Stimulated activated CD4-positive, alpha-beta T cell treated with anti-CD3 and anti-CD28 coated beads, Interleukin-4, amount 100 ng/mL, for 24 hours (primary cell): ENCODE data around the gene RFX1.

Source experiments
- DNase-seq: peaks from one replicate; pipeline ENCODE4 v3.0.0-alpha.2; 2020

Gene RFX1

GRCh38 chr19:13995878-13996765 is 10.0 kb downstream of the RFX1 start:
- no peak for DNase-seq

DNA sequence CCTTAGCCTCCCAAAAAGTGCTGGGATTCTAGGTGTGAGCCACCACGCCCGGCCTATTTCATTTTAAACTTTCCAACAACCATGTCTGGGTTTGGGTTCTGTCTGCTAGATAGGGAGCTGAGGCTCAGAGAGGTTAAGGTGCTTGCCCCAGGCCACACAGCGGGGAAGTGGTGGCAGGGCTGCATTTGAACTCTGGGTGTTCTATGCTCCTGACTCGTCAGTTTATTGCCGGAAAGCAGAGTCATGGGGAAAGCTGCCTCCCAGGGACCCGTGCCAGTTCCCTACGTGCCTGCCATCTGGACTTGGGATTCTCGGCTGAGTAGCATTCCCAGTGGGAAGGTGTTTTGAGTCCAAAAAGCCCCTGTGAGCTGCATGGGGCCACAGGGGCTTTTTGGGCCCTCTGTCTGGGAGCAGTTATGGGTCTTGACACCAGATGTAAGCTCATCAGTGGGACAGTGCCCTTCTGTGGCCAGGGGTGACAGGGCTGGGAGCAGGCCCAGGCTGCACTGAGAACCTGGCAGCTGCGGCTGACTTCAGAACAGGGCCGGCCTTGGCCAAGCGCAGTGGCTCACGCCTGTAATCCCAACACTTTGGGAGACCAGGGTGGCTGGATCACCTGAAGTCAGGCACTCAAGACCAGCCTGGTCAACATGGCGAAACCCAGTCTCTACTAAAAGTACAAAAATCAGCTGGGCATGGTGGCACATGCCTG is 10.9 kb downstream of the RFX1 start:
- no peak for DNase-seq

DNA sequence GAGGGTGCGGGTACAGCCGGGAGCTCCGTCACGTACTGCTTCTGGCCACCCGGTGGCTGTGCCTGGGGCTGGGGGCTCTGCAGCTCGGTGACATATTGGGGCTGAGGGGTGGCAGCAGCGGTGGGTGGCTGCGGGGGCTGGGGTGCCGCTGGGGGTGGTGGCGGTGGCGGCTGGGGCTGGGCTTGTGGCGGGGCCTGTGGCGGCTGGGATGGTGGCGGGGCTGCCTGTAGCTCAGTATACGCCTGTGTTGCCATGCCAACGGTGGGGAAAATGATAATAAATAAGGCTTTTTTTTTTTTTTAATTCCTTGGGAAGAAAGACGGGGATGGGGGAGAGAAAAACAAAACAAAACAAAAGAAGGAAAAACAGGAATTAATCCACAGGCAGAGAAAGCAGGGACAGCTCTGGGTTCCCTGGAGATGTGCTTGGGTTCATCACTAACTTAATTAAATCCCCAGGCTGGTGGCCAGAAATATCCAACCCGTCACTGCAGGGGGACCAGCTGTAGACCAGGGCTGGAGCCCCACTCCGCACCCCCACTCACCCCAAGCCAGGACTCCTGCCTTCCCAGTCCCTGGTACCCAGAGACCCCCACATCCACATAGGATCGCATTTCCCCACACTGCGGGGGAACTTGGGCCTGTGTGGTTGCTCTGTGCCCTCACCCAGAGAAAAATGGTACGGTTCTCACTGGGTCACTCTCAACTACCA is 12.4 kb downstream of the RFX1 start:
- no peak for DNase-seq

DNA sequence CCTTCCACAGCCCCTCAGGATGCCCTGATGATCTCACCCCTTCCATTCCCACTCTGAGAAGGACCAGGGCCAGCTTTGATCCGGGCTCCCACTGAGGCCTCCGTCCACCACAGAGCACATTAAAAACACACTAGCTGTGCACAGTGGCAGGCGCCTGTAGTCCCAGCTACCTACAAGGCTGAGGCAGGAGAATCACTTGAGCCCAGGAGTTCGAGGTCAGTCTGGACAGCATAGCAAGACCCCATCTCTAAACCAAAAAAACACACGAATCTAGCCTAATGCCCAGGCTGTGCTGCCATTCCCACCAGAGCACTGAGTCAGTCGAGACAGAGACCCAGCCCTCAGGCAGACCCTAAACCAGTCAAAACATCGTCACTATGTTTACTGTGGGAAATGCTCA is 14.1 kb downstream of the RFX1 start:
- no peak for DNase-seq

DNA sequence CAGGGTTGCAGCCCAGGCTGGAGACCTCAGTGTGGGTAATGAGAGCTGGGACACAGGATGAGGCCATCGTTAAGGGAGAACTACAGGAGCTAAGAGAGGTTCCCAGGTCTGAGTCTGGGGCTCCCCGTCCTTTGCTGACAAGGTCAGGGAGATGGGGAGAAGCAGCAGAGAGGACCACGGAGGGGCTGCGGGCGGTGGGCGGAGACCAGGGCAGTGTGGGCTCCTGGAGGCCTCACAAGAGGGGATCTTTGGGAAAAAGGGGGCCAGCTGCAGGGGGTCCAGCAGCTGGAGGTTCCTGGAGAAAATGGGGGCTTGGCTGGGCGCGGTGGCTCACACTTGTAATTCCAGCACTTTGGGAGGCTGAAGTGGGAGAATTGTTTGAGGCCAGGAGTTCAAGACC is 16.0 kb downstream of the RFX1 start:
- DNase-seq = no peak

DNA sequence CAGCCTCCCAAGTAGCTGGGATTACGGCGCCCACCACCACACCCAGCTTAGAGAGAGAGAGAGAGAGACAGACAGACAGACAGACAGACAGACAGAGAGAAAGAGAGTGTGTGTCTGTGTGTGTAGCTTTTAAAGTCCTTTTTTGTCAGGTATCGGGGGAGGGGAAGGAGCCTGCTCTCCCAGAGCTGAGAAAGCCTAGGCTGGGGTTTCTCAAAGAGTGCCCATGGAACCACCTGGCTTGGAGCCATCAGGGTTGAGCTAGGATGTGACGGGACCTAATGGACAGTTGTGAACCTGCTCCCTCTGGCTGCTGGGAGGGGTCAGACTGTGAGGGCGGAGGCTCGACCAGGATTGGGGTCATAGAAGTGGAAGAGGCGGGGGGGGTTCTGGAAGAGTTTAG is 16.6 kb downstream of the RFX1 start:
- DNase-seq = no peak

- no peak for DNase-seq
These were observed 18.8 kb downstream of the RFX1 start for GRCh38 chr19:13987101-13987890.

DNA sequence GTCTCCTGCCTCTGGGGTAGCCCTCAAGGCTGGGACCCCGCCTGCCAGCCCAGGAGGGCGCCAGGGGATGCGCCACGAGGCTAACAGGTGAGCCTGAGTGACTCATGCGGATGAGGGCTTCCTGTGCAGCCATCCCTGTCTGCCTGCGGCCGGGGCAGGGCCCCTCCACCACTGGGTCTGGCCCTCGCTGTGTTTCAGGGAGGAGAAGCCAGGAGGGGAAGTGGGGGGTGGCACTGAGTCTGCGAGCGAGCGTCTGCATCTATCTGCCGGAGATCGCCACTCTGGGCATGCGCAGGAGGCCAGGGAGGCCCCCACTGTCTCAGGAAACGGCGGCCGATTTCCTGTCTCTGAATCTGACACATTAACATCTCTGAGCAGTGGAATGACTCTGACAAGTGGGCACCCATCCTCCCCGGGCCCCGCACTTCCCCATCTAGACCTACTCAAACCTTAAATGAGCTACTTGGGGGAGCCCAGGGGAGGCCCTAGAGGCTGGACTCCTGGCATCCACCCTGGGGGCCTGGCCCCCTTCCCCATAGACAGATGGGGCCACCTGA is 19.7 kb downstream of the RFX1 start:
- peak; percentile 99 for DNase-seq

DNA sequence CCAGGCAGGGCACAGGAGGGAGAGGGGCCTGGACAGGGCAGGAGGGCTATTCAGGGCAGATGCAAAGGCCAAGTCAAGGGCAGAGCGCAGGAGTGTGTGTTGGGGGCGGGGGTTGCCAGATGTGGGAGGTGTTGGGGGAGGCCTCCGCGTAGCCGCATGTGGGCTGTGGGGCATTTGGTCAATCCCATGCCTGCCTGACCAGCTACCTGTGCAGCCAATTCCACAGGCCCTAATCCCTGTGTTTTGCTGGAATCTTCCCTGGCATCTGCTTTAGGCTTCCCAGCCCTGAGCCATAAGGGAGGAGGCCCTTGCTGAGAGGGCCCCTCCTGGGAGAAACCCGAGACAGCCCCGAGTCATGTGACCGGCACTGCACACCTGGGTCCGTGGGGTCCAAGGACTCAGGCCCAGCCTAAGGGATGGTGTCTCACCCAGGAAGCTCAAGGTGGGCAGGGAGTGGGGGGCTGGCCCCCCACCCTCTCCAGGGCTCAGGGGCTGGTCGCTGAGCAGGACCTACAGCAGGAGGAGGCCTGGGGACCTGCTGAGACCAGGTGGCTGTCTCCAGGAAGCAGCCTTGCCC is 20.3 kb downstream of the RFX1 start:
- no peak for DNase-seq

GRCh38 chr19:13984875-13985741 is 21.0 kb downstream of the RFX1 start:
- no peak for DNase-seq

DNA sequence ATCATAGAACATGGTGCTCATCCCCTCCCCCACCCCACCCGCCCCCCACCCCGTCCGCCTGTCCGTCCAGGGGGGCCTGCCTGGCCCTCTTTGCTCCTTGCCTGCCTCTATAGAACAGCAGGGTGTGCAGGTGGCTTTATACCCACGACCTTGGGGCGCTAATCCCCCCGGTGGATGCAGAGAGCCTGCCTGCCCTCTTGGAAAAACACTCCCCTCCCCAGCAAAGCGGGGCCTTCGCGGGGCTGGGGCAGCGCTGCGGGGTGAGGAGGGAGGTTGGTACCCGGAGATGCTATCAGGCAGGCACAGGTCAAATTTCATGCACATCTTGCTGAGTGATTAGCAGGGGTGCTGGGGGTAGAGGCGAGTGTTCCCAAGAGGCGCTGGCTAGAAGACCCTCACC is 21.9 kb downstream of the RFX1 start:
- DNase-seq = no peak

DNA sequence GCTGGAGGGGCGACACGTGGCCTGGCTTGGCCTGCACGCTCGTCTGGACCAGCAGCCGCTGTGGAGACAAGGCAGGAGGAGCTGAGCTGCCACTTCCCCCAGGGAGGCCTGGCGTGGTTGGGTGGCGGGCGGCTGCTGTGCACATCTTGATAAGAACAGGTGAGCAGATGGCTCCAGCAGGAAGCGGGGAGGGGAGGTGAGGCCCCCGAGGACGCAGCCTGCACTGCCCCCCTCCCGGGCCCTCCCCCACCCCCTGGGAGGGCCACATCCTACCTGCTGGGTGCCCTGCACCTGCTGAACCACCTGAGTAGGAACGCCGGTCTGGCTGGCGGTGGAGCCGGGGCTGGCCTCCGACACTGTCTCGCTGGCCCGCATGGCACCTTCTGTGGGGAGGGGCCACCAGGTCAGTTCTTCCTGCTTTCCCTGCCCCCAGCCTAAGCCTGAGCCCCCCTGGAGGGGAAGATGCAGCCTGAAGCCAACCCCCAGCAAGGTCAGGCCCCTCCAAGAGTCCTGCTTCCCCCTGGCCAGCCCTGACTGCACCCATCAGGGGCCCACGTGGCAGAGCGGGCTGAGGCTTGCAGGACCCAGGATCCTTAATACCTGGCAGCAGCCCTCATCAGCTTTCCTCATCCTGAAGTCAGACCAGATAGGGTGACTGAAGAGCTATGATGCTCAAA is 22.8 kb downstream of the RFX1 start:
- no peak for DNase-seq

- no peak for DNase-seq
These were observed 23.3 kb downstream of the RFX1 start for GRCh38 chr19:13982773-13983172.

GRCh38 chr19:13981988-13982501 is 24.1 kb downstream of the RFX1 start:
- no peak for DNase-seq

DNA sequence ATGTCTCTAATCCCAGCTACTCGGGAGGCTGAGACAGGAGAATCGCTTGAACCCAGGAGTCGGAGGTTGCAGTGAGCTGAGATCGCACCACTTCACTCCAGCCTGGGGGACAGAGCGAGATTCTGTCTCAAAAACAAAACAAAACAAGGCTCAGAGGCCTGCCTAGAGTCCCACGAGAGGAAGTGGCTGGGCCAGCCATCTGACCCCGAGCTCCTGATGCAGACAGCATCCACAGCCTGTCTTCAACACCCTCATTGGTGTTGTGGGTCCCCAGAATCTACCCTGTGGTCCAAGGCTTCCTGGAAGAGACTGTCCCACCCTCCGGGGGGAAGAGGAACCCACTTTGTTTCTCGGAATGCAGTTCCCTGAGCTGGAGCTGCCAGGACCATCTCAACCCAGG is 24.7 kb downstream of the RFX1 start:
- no peak for DNase-seq

GRCh38 chr19:13981021-13981420 is 25.1 kb downstream of the RFX1 start:
- DNase-seq = no peak

DNA sequence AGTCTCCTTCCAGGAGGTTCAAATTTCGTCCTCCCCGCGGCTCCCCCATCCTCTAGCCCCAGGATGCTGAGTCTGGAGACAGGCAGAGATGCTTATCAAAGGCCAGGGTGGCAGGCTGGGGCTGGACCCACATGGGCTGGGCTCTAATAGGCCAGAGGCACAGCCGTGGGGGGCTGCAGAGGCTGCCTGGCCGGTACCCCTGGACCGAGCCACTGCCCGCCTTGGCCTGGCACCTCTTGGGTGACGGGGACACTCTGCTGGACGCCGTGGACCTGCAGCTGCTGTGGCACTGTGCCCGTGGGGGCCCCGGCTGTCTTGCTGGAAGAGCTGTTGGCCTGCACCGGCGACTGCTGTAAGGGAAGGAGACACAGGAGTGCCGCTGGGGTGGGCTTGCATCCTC is 25.8 kb downstream of the RFX1 start:
- DNase-seq = no peak

GRCh38 chr19:13979686-13980085 is 26.4 kb downstream of the RFX1 start:
- DNase-seq = no peak

- DNase-seq = no peak
These were observed 26.9 kb downstream of the RFX1 start for GRCh38 chr19:13979244-13979615.
